Right lobe of liver (tissue), 4 donors: Measurements from ENCODE around the gene LCTL.
"Not testable (repeated sequence)": the region's sequence is repeated elsewhere in the genome, so short reads cannot be mapped to it uniquely, and the experiment has no call there.

ENCODE experiments used
- POLR2A ChIP-seq: fragments of 450-650 bp; IDR thresholded peaks from one replicate; pipeline ENCODE4 v1.6.1; 2017; ENCODE audit warnings: antibody characterized with exemption, mild to moderate bottlenecking
- TF ChIP-seq, protein P1 (sequence below), 4 donors: fragments of 200-600 bp in 3 of 4; fragments of 450-650 bp in 1 of 4; IDR thresholded peaks; one replicate each; pipeline versions ENCODE4 v1.5.1 to v1.8.0; 2016 to 2022; ENCODE audit warnings: antibody characterized with exemption in 4 of 4, mild to moderate bottlenecking in 2 of 4
- donor health status: DM: no; HTN: no; CAD: no.
- donor health status: DM: no; HTN: no; CAD: no.
- donor health status: DM: no; HTN: yes; CAD: no.

DNA sequence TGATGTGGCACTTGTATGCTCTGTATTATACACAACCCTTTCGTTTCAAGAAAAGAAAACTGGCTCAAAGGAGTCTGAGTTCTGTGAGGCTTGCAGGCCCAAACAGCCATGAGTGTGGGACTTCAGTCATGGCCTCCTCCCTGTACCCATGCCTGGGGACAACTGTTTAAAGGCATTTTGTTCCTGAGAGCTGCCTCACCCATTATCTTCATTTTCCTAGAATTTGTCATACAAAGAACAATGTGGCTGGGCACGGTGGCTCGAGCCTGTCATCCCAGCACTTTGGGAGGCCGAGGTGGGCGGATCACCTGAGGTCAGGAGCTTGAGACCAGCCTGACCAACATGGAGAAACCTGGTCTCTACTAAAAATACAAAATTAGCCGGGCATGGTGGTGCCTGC, 23.6 kb upstream of the LCTL start:
- TF ChIP-seq, protein P1, sequence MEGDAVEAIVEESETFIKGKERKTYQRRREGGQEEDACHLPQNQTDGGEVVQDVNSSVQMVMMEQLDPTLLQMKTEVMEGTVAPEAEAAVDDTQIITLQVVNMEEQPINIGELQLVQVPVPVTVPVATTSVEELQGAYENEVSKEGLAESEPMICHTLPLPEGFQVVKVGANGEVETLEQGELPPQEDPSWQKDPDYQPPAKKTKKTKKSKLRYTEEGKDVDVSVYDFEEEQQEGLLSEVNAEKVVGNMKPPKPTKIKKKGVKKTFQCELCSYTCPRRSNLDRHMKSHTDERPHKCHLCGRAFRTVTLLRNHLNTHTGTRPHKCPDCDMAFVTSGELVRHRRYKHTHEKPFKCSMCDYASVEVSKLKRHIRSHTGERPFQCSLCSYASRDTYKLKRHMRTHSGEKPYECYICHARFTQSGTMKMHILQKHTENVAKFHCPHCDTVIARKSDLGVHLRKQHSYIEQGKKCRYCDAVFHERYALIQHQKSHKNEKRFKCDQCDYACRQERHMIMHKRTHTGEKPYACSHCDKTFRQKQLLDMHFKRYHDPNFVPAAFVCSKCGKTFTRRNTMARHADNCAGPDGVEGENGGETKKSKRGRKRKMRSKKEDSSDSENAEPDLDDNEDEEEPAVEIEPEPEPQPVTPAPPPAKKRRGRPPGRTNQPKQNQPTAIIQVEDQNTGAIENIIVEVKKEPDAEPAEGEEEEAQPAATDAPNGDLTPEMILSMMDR (IDR thresholded peaks at IDR 0.05), result not testable (repeated sequence)
- not testable (repeated sequence) for TF ChIP-seq POLR2A
